Fibroblast of skin of right quadriceps (primary cell): ENCODE results near the gene RHBDD3.
A peak's percentile ranks its signal among the peaks of the same experiment; 100 is the strongest.

Experiments used
- DNase-seq: peaks from one replicate; pipeline ENCODE4 v3.0.0-alpha.2; 2013

RHBDD3 gene

DNA sequence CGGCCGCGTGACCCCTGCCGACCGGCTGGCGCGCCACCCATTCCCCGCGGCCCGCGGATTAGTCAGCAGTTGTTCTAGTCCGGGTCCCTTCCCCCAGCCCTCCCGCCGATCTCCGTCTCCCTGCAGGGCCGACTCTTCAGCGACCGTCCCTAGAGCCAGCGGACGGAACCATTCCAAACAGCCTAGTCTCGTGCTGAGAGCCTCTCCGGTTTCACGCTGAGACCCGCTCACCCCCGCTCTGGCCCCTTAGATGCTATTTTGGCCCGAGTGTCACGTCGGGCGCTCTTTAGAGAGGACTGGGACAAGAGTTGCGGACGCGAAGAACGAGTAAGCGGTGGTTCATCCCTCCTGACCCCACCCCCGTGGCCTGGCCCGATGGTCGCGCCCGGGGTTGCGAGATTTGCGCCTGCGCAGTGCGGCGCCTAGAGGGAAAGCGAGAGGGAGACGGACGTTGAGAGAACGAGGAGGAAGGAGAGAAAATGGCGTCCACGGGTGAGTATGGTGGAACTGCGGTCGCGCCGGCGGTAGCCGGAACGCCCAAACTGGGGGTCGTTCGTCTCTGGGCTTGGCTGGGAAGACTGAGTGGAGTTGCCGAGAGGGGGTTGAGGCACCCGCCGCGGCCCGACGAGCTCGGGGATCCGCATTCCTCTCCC is at the start of gene RHBDD3, which contains the start of gene EWSR1:
RHBDD3 (minus strand) TSS at position 124 of the 653 bp plus-strand sequence. CDS start 2,355 bp downstream, outside the sequence.
EWSR1 (plus strand) TSS at position 411 of the 653 bp plus-strand sequence; CDS start at position 480, 69 bp downstream.
- peak; percentile 98 for DNase-seq

DNA sequence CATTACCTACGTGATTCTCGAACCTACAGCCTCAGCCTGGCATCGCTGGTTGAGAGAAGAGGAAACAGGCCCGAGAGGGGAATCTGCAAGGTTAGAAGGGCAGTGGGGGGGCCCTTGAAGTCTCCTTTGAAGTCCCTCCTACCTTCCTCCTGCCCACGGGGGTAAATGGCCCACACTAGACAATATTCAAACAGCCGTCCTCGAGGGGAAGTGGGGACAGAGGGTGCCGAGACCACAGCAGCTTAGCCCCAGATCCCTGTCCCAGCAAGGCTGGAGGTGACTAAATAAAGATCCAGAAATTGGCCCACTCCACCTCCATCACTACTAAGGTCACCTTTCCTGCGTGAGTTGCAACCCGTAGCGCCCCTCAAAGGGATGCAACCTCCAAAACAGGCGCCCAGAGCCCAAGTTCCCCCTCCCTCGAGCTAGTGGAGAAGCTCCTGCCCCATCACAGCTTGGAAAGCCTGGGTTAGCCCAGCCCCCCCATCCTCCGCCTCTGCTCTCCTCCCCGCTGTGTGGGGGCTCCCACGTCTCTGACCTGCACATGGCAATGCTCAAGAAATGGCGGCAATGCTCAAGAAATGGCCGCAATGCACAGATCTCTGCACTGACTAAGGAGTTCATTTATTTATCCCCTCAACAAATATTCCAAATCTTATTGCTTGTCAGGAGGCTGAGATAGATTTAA is 48.5 kb upstream of the RHBDD3 start:
- no peak for DNase-seq

GRCh38 chr22:29315286-29316140 is 47.7 kb upstream of the RHBDD3 start, which contains the start of gene RASL10A:
Gene RASL10A, minus strand, starts transcription at chr22:29315697. Its CDS starts 451 bp downstream, at chr22:29315246.
- DNase-seq: no peak

DNA sequence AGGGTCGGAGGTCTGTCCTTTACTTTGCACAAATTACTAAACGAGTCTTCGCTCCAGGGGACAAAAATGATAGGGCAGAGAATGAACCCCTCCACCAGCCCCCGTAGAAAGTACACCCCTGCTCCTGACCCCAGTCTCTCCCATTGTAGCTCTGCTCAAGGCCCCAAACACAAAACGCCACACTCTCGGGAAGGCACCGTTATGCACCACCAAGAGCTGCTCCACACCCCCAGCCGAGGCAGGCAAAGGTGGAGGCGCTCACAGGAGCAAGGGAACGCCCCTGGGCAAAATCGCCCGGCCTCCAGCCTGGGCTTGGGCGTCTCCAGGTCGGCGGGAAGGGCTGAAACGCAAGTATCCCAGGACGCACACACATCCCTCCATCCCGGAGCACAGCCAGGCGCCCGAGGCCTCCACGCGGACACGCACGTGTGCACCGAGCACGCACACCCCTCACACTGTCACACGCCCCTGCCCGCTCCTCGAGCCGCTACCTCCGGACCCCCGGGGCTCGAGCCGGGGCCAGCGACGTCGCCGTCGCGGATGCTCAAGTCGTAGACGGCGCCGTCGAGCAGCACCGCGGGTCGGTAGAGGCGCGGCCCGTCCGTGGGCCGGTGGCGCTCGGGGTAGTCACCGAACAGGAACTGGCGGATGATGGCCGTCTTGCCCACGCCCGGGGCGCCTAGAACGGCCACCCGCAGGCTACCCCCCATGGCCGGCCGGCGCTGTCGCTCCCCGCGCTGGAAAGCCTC is 46.9 kb upstream of the RHBDD3 start:
- DNase-seq: no peak

DNA sequence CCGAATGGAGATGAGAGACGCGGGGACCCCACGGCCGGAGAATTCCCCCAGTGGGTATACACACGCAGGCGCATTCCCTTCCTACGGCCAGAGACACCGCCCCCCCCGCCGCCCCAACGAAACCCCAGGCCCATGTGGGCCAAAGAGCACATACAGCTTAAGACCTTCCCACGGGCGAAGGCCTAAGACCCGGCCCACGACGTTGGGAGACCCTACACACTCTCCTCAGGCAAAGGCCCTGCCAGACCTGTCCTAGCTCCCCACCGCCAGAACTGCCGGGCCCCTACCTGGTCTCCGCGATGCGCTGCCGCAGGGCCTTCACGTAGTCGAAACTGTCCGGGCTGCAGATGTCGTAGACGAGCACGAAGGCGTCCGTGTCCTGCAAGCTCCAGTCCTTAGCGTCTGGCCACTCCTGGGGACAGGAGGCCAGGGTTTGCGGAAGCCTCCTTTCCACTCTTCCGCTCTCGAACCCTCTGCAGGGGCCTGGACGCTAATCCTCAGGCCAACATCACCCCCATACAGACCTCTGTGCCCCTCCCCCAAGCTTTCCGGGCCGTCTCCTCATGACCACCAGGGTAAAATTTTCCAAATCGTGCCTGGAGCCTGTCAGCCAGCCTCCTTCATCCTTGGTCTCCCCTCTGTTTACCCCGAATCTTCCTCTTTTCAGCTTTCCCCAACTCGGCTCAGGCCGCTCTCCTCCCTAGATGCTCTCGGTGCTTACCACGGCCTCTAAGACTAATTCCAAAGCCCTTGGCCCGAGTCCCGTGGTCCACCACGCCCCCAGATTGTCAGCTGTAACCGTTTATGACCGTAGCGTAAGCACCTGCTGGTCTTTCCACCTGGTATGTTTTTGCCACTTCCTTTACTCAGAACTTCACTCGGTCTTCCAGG is 46.0 kb upstream of the RHBDD3 start:
- no peak for DNase-seq

DNA sequence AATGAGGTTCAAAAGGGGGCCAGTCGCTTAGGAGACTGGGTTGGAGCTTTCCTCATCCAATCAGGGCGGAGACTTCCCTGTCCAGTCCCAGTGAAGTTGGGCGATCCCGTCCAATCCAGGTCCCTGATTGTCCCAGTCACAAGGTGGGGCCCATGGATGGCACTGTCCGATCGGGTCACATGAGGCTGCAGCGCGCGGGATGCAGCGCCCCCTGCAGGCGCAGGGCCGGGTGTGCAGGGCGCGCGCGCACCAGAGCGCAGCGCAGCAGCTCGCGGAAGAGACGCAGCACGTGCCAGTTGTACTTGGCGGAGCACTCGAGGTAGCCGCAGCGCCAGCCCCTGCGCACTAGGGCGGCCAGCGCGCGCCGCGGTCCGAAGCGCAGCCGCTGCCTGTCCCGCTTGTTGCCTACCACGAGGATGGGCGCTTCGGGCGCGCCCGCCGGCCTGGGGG is 45.4 kb upstream of the RHBDD3 start:
- no peak for DNase-seq

GRCh38 chr22:29312218-29313125 is 44.7 kb upstream of the RHBDD3 start:
- DNase-seq: no peak

DNA sequence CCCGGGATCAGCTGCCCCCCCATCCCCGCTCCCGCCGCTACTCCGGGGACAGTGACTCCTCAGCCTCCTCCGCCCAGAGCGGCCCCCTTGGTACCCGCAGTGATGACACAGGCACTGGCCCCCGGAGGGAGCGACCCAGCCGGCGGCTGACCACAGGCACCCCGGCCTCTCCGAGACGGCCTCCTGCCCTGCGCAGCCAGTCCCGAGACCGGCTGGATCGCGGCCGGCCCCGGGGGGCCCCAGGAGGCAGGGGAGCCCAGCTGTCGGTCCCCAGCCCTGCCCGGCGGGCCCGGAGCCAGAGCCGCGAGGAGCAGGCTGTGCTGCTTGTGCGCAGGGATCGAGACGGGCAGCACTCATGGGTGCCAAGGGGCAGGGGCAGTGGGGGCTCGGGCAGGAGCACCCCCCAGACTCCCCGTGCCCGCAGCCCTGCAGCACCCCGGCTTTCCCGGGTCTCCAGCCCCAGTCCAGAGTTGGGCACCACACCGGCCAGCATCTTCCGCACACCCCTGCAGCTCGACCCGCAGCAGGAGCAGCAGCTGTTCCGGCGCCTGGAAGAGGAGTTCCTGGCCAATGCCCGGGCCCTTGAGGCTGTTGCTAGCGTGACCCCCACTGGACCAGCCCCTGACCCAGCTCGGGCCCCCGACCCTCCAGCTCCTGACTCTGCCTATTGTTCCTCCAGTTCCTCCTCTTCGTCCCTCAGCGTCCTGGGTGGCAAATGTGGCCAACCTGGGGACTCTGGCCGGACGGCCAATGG is 43.9 kb upstream of the RHBDD3 start:
- DNase-seq: no peak

DNA sequence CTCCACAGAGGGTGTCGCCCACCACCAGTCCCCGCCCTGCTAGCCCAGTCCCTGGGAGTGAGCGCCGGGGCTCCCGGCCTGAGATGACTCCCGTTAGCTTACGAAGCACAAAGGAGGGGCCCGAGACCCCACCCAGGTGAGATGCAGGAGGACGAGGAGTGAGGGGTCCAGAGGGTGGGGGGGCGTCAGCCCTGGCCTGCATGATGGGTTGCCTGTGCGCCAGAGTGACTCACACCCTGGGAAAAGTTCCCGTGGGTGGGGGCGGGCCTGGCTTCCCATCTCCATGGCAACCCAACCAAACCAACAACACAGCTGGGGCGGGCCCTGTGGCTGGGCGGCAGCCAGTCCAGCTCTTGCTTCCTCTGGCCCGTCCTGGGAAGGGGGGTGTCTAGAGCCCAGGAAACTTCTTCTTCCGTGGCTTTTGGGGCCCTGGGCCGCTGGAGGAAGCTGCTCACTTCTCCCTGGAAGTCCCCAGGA is 43.1 kb upstream of the RHBDD3 start:
- peak; percentile 96 for DNase-seq

DNA sequence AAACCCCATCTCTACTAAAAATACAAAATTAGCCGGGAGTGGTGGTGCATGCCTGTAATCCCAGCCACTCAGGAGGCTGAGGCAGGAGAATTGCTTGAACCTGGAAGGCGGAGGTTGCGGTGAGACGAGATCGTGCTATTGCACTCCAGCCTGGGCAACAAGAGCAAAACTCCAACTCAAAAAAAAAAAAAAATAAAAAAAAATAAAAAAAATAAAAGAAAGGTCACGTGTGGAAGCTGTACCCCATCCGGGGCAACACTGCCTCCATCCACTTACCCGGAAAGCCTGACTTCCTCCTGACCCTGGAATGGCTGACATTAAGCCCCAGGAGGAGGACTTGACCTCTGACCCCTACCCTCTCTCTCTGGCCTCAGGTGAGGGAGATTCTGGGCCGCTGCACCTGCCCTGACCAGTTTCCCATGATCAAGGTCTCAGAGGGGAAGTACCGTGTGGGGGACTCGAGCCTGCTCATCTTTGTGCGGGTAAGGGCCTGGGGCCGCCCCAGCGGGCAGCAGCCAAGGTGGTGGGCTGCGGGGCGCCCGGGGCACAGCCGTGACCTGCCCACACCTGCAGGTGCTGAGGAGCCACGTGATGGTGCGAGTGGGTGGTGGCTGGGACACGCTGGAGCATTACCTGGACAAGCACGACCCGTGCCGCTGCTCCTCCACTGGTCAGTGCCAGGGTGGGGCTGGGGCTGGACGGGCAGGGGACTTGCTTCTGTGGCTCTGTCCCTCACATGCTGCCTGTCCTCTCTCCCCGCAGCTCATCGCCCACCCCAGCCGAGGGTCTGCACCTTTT is 42.5 kb upstream of the RHBDD3 start:
- DNase-seq: no peak

DNA sequence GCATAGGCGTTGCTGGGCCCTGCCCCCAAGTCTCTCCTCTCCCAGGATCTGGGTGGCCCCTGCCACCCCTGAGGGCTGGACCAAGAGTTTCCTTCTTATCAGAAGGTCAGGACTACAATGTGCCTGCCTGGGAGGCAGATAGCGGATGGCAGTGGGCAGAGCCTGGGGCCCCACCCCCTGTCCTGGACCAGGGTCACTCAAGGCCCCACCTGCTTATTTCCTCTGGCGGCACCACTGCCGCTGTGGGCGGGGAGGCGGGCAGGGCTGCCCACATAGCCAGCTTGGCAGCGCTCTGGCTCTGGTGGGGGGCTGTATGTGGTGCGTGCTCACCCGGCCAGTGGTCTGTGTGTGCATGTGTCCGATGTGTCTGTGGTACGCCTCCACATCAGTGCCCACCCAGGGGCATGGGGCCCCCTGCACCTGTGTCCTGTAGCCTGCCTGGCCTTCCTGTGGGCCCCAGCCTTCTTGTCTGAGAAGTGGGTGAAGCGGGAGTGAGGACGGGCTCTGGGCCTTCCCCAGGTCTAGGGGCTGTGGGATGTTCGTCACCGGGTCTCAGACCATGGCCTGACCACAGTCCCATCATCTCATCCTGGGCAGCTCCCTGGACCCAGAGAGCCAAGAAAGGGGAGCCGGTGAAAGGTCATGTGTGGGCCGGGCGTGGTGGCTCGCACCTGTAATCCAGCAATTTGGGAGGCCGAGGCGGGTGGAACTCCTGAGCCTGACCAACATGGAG is 41.7 kb upstream of the RHBDD3 start:
- DNase-seq: no peak

DNA sequence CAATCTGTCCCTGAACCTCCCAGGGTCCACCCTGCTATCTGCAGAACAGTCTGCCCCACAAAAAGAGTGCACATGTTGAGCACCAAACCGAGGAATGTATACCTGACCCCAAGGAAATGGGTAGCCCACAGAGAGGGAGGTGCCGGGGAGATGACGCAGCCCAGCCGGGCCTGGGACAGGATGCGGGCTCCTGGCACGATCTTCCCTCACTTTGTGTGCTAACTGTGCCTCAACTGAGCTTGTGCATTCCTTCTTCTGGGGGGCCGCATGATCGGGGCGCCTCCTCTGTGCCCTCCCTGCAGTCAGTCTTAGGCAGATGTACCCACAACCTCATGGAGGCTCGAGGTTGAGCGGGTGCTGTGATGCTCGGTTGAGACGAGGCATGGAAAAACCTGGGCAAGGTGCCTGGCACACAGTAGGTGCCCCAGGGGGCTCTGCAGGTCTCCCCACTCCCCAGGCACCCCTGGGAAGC is 41.0 kb upstream of the RHBDD3 start:
- DNase-seq: peak; percentile 58

- DNase-seq: no peak
Observed at GRCh38 chr22:29308148-29308790, 40.5 kb upstream of the RHBDD3 start.

- DNase-seq: no peak
Observed at GRCh38 chr22:29307596-29308147, 39.9 kb upstream of the RHBDD3 start.

DNA sequence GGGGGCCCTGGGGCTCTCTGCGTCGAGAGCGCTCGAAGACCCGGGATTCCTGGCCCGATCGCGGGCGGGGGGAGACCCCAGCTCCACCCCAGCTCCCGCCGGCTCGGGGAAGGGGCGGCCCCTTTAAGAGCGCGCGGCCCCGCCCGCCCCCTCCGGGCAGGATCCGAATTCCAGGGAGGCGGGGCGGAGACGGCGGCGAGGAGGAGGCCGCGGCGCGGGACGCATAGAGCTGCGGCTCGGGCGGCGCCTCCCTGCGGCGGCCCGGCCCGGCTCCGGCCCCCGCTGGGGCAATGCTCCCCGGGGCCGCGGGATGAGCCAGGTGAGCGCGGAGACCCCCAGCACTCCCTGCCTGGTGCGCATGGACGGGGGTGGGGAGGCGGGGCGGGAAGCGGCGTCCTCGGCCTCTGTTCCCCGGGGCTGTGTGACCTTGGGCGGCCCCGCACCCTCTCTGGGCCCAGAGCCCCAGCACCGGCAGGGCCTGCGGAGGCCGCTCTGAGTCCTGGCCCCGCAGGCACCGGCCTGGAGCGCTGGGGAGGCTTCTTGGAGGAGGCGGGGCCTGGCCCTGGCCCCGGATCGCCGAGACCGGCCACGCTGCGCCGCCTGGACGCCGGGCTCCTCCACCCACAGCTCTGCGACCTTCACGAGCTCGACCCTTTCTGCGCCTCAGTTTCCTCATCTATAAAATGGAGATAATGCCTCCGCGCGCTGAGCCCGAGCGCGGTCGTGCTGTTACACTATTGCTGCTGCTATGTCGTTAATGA is 39.2 kb upstream of the RHBDD3 start:
- DNase-seq: peak; percentile 80
